HUES48 (cell line): ENCODE data around the gene TLE7.
A peak's percentile ranks its signal among the peaks of the same experiment; 100 is the strongest.

Source experiments
- H3K27ac ChIP-seq: one replicate; pipeline ENCODE4 v1.7.0; 2013; ENCODE audit warnings: low read depth, low read length, inconsistent platforms
- H3K27me3 ChIP-seq: 2 replicates; pipeline ENCODE4 v1.6.1; 2013; ENCODE audit warnings: mild to moderate bottlenecking, low read length; ENCODE audit not compliant: control insufficient read depth, insufficient read depth
- H3K36me3 ChIP-seq: 2 replicates; pipeline ENCODE4 v1.6.1; 2013; ENCODE audit warnings: low read length; ENCODE audit not compliant: control insufficient read depth, insufficient read depth
- H3K4me1 ChIP-seq: 2 replicates; pipeline ENCODE4 v1.6.1; 2013; ENCODE audit warnings: mild to moderate bottlenecking, low read length; ENCODE audit not compliant: control insufficient read depth, insufficient read depth
- H3K4me3 ChIP-seq: 2 replicates; pipeline ENCODE4 v1.5.1; 2013; ENCODE audit warnings: mild to moderate bottlenecking, low read depth, low read length
- H3K9ac ChIP-seq: 2 replicates; pipeline ENCODE4 v1.6.1; 2013; ENCODE audit warnings: mild to moderate bottlenecking, low read depth, low read length, moderate library complexity
- H3K9me3 ChIP-seq: 2 replicates; pipeline ENCODE4 v1.6.1; 2013; ENCODE audit warnings: low read length; ENCODE audit not compliant: control insufficient read depth, insufficient read depth

Gene TLE7

DNA sequence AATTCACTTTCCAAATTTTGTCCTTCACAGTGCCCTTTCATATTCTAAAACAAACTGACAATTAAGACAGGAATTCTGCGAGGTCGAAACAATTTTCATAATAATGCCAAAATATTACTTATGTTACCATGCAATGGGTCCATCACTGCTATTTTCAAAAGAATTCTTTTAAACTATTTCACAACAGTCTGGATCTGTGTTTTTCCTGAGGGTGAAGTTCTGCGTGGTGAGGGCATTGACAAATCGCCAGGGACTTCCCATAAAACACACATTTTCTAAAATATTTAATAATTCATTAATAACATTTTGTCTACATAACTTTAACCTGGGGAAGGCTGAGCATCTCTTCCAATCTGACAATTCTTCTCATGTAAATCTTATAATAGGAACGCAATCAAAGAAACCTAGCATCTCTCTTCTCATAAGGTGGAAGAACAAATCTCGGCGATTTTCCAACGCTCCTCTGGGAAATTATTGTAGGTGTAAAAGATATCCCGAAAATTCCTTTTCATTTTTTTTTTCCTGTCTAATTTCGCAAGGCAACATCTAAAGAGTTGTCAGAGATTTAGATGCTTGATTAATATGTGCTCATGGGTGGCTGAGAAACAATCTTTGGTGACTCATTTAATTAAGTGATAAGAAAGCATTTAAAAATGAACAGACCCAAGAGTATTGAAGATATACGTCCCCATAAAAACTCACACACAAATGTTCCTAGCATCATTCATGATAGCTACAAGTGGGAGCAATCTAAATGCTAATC is 41.9 kb downstream of the TLE7 start:
- no peaks in the 10 kb centered on the region for H3K27me3 ChIP-seq
- H3K36me3 ChIP-seq: no peaks in the 10 kb centered on the region
- H3K4me1 ChIP-seq: peaks cover 9% of the 10 kb centered on the region
- H3K9ac ChIP-seq: no peak overlapping the region
- H3K9me3 ChIP-seq: no peaks in the 10 kb centered on the region
- H3K4me3 ChIP-seq: no peak overlapping the region
- H3K27ac ChIP-seq: no peak overlapping the region

DNA sequence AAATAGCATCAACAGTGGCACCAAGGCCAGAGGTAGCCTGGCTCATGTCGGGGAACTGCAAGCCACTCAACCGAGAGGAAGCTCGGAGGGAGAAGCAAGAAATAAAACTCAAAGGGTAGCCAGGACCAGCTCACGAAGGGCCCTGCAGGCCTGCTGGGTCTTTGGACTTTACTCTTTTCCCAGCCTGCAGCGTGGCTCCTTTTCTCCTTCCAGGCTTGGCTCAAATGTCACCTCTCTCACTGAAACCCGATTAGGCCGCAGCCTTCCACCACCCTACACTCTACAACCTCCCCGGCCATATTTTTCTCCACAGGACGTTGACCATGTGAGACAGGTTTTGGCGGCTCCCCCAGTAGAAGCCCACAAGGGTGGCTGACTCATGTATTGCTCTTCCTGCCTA is 45.3 kb downstream of the TLE7 start:
- no peaks in the 10 kb centered on the region for H3K9me3 ChIP-seq
- no peak overlapping the region for H3K27ac ChIP-seq
- no peak overlapping the region for H3K4me3 ChIP-seq
- no peaks in the 10 kb centered on the region for H3K36me3 ChIP-seq
- H3K4me1 ChIP-seq: peaks cover 9% of the 10 kb centered on the region
- no peaks in the 10 kb centered on the region for H3K27me3 ChIP-seq
- H3K9ac ChIP-seq: no peak overlapping the region

DNA sequence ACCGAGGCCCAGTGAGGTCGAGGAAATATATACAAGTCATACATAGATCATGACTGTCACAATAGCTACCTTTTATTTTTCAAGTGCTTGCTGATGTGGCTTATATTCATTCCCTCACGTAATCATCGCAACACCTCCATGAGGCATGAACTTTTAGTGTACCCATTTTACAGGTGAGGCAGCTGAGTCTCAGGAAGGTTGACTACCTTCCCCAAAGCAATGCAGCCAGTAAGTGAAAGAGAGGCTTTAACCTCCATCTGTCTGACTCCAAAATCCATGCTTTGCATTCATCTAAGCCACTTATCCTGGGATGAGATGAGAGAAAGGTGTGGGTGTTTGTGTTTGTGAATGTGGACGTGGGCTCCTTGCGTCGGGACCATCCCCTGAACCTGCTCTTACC is 52.5 kb downstream of the TLE7 start:
- Histone ChIP-seq H3K27ac (no peak overlapping the region), H3K9me3 (no peaks in the 10 kb centered on the region), H3K27me3 (no peaks in the 10 kb centered on the region), H3K4me3 (no peak overlapping the region), H3K9ac (no peak overlapping the region), H3K4me1 (peaks cover 33% of the 10 kb centered on the region), H3K36me3 (no peaks in the 10 kb centered on the region)

GRCh38 chr16:71387045-71387871 is 54.6 kb downstream of the TLE7 start:
- no peaks in the 10 kb centered on the region for H3K9me3 ChIP-seq
- H3K27me3 ChIP-seq: no peaks in the 10 kb centered on the region
- peaks cover 33% of the 10 kb centered on the region for H3K4me1 ChIP-seq
- no peaks in the 10 kb centered on the region for H3K36me3 ChIP-seq
- 0 out of 2 replicates have a peak overlapping the region, but pooled peaks have one; percentile 6 for H3K4me3 ChIP-seq
- H3K27ac ChIP-seq: peak overlapping the region; percentile 66
- H3K9ac ChIP-seq: 0 out of 2 replicates have a peak overlapping the region, but pooled peaks have one; percentile 13

GRCh38 chr16:71384073-71384724 is 57.7 kb downstream of the TLE7 start:
- Histone ChIP-seq H3K9me3 (no peaks in the 10 kb centered on the region), H3K36me3 (no peaks in the 10 kb centered on the region), H3K9ac (no peak overlapping the region), H3K27me3 (no peaks in the 10 kb centered on the region), H3K27ac (no peak overlapping the region), H3K4me3 (no peak overlapping the region), H3K4me1 (peaks cover 25% of the 10 kb centered on the region)

- Histone ChIP-seq H3K4me3 (no peak overlapping the region), H3K27ac (no peak overlapping the region), H3K9ac (no peak overlapping the region), H3K36me3 (no peaks in the 10 kb centered on the region), H3K9me3 (no peaks in the 10 kb centered on the region), H3K4me1 (peaks cover 25% of the 10 kb centered on the region), H3K27me3 (no peaks in the 10 kb centered on the region)
Measured at GRCh38 chr16:71383054-71383773, 58.6 kb downstream of the TLE7 start.

DNA sequence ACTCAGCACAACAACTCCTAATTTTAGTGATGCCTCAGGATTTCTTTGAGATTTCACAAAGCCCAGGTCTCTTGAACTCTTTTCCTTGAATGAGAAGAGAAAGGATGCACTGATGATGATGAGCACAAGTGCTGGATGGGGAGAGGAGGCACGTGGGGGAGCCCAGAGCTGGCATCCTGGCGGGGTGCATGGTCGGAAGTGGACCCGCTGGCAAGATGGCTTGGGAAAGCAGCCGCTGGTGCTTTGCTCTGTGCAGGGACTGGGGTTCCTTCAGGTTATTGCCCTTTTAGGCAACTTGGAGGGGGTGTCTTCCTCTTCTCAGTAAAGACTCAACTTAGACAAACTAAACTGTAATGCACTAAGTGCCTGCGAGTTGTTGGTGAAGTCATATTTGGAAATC is 61.0 kb downstream of the TLE7 start:
- H3K27ac ChIP-seq: no peak overlapping the region
- no peak overlapping the region for H3K4me3 ChIP-seq
- peaks cover 3% of the 10 kb centered on the region; the same call in 1 of the 2 replicates for H3K4me1 ChIP-seq
- H3K27me3 ChIP-seq: no peaks in the 10 kb centered on the region
- H3K9ac ChIP-seq: no peak overlapping the region
- H3K9me3 ChIP-seq: no peaks in the 10 kb centered on the region
- no peaks in the 10 kb centered on the region for H3K36me3 ChIP-seq
